ENCODE measurements around the gene MTHFD1L. TPM values are rescaled to one million over a fixed set of nuclear protein-coding genes. Genes with fewer than 3 reads are reported as not detected.

The MTHFD1L gene
- total RNA-seq, 1 donor from 2014 or later, result 107 TPM

DNA sequence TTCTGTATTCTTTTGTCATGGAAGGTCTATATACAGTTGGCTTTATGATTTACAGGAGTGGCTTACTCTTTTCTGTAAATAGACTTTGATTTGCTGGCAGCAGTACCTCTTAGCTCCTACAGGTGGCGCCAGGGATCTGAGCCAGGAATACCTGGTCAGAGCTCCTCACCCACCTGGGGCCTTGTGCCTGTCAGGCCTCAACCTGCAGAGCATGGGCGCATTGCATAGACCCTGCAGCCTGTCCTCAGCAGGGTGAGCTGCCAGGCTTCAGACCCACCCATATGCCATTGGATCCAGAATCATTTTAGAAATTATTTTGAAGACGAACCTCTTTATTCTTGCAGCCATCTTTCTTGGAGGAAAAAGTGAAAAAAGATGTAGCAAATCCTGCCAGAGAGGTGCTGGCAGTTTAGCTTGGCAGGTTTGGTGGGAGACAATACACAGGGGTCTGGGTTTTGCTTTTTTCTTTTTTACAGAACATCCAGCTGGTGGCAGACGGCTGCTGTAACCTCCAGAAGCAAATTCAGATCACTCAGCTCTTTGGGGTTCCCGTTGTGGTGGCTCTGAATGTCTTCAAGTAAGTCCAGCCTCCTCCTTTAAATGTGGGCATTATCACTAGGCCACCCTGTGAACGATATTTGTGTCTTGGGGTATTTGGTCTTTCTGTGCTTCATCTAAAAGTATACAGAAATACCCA is 149.1 kb downstream of the MTHFD1L start:
- Histone ChIP-seq H4K20me1 (ENCODE audit: insufficient read depth, low read length) (no peaks in the 10 kb centered on the region), H3K4me3 (ENCODE audit: insufficient read depth, low read depth, low read length) (no peak overlapping the region), H2AFZ (ENCODE audit: low read depth, low read length) (no peak overlapping the region), H3K9me3 (ENCODE audit: insufficient read depth, low read depth, low read length) (no peaks in the 10 kb centered on the region), H3K27me3 (ENCODE audit: insufficient read depth, low read length) (no peaks in the 10 kb centered on the region), H3K4me1 (ENCODE audit: insufficient read depth, low read length) (peaks cover 24% of the 10 kb centered on the region), H3K79me2 (ENCODE audit: insufficient read depth, low read length) (no peaks in the 10 kb centered on the region), H3K36me3 (ENCODE audit: insufficient read depth, low read length) (peaks cover 13% of the 10 kb centered on the region), H3K27ac (ENCODE audit: low read depth, low read length) (peak overlapping the region; percentile 3), H3K4me2 (ENCODE audit: low read length) (no peak overlapping the region), H3K9ac (ENCODE audit: low read length) (peak overlapping the region; percentile 21)
- no peaks in the 10 kb centered on the region for H3K9me3 Mint-ChIP-seq (ENCODE audit: unreplicated experiment)
- peaks cover 17% of the 10 kb centered on the region for H3K4me1 Mint-ChIP-seq (ENCODE audit: low read depth, unreplicated experiment)
- peaks cover 11% of the 10 kb centered on the region for H3K36me3 Mint-ChIP-seq (ENCODE audit: low read depth, unreplicated experiment)
- no peaks in the 10 kb centered on the region for H3K27me3 Mint-ChIP-seq (ENCODE audit: low read depth, unreplicated experiment)
- H3K4me3 Mint-ChIP-seq (ENCODE audit: unreplicated experiment), result no peak overlapping the region
- FAIRE-seq, result peak; percentile 50
- TF ChIP-seq, protein P1, sequence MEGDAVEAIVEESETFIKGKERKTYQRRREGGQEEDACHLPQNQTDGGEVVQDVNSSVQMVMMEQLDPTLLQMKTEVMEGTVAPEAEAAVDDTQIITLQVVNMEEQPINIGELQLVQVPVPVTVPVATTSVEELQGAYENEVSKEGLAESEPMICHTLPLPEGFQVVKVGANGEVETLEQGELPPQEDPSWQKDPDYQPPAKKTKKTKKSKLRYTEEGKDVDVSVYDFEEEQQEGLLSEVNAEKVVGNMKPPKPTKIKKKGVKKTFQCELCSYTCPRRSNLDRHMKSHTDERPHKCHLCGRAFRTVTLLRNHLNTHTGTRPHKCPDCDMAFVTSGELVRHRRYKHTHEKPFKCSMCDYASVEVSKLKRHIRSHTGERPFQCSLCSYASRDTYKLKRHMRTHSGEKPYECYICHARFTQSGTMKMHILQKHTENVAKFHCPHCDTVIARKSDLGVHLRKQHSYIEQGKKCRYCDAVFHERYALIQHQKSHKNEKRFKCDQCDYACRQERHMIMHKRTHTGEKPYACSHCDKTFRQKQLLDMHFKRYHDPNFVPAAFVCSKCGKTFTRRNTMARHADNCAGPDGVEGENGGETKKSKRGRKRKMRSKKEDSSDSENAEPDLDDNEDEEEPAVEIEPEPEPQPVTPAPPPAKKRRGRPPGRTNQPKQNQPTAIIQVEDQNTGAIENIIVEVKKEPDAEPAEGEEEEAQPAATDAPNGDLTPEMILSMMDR (IDR thresholded peaks at IDR 0.05; ENCODE audit: insufficient read depth, low read depth, low read length), result peak; percentile 98
- no peak for TF ChIP-seq EZH2 (IDR thresholded peaks at IDR 0.05; ENCODE audit: insufficient read depth, low read length)
- DNase-seq (ENCODE audit: low read depth), result no peak
- H3K27ac Mint-ChIP-seq (ENCODE audit: unreplicated experiment), result peak overlapping the region; percentile 80

DNA sequence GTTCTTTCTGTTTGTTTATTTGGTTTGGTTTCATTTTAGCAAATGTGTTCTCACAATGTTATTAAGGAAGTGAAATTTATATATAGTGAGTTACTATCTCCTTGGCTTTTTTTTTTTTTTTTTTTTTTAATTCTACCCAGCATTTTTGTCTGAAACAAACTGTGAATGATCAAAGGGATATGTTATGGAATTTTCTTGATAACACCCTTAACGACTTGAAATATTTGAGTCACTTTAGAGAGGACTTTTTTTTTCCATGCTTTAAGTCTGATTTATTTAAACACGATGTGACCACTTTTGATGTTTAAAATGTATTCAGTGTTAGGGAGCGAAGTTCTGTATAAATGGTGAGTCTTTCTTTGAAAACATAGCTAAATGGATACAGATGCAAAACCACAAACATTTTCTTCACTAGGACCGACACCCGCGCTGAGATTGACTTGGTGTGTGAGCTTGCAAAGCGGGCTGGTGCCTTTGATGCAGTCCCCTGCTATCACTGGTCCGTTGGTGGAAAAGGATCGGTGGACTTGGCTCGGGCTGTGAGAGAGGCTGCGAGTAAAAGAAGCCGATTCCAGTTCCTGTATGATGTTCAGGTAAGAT is 149.7 kb downstream of the MTHFD1L start:
- Histone ChIP-seq H2AFZ (ENCODE audit: low read depth, low read length) (no peak overlapping the region), H3K4me3 (ENCODE audit: insufficient read depth, low read depth, low read length) (no peak overlapping the region), H3K27ac (ENCODE audit: low read depth, low read length) (no peak overlapping the region), H3K9ac (ENCODE audit: low read length) (peak overlapping the region; percentile 21), H3K36me3 (ENCODE audit: insufficient read depth, low read length) (peaks cover 13% of the 10 kb centered on the region), H4K20me1 (ENCODE audit: insufficient read depth, low read length) (no peaks in the 10 kb centered on the region), H3K79me2 (ENCODE audit: insufficient read depth, low read length) (no peaks in the 10 kb centered on the region), H3K9me3 (ENCODE audit: insufficient read depth, low read depth, low read length) (no peaks in the 10 kb centered on the region), H3K4me1 (ENCODE audit: insufficient read depth, low read length) (peaks cover 28% of the 10 kb centered on the region), H3K27me3 (ENCODE audit: insufficient read depth, low read length) (no peaks in the 10 kb centered on the region), H3K4me2 (ENCODE audit: low read length) (no peak overlapping the region)
- Mint-ChIP-seq H3K4me1 (ENCODE audit: low read depth, unreplicated experiment) (peaks cover 17% of the 10 kb centered on the region), H3K36me3 (ENCODE audit: low read depth, unreplicated experiment) (peaks cover 11% of the 10 kb centered on the region), H3K4me3 (ENCODE audit: unreplicated experiment) (no peak overlapping the region), H3K9me3 (ENCODE audit: unreplicated experiment) (no peaks in the 10 kb centered on the region), H3K27ac (ENCODE audit: unreplicated experiment) (no peak overlapping the region), H3K27me3 (ENCODE audit: low read depth, unreplicated experiment) (no peaks in the 10 kb centered on the region)
- FAIRE-seq (no peak), DNase-seq (ENCODE audit: low read depth) (no peak)
- no peak for TF ChIP-seq EZH2 (IDR thresholded peaks at IDR 0.05; ENCODE audit: insufficient read depth, low read length)
- TF ChIP-seq, protein P1 (IDR thresholded peaks at IDR 0.05; ENCODE audit: insufficient read depth, low read depth, low read length), result no peak

DNA sequence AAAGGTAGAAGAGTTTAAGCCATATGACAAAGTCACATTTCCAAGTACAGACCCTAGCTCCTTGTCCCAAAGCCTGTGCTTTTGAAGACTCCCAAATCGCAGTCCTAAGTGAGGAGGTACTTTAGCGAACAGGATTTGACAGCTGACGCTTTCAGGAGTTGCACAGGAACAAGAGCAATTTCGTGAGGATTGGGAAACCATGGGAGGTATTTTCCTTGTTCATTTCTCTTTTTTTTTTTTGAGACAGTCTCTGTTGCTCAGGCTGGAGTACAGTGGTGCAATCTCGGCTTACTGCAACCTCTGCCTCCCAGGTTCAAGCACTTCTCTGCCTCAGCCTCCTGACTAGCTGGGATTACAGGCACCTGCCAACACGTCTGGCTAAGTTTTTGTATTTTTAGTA is 150.6 kb downstream of the MTHFD1L start:
- Histone ChIP-seq H3K9me3 (ENCODE audit: insufficient read depth, low read depth, low read length) (no peaks in the 10 kb centered on the region), H3K27me3 (ENCODE audit: insufficient read depth, low read length) (no peaks in the 10 kb centered on the region), H4K20me1 (ENCODE audit: insufficient read depth, low read length) (no peaks in the 10 kb centered on the region), H3K79me2 (ENCODE audit: insufficient read depth, low read length) (no peaks in the 10 kb centered on the region), H2AFZ (ENCODE audit: low read depth, low read length) (no peak overlapping the region), H3K36me3 (ENCODE audit: insufficient read depth, low read length) (peaks cover 13% of the 10 kb centered on the region), H3K4me1 (ENCODE audit: insufficient read depth, low read length) (peaks cover 28% of the 10 kb centered on the region), H3K4me3 (ENCODE audit: insufficient read depth, low read depth, low read length) (no peak overlapping the region), H3K4me2 (ENCODE audit: low read length) (no peak overlapping the region), H3K9ac (ENCODE audit: low read length) (no peak overlapping the region), H3K27ac (ENCODE audit: low read depth, low read length) (no peak overlapping the region)
- Mint-ChIP-seq H3K27me3 (ENCODE audit: low read depth, unreplicated experiment) (no peaks in the 10 kb centered on the region), H3K27ac (ENCODE audit: unreplicated experiment) (no peak overlapping the region), H3K4me1 (ENCODE audit: low read depth, unreplicated experiment) (peaks cover 20% of the 10 kb centered on the region), H3K36me3 (ENCODE audit: low read depth, unreplicated experiment) (peaks cover 16% of the 10 kb centered on the region), H3K4me3 (ENCODE audit: unreplicated experiment) (no peak overlapping the region), H3K9me3 (ENCODE audit: unreplicated experiment) (no peaks in the 10 kb centered on the region)
- DNase-seq (ENCODE audit: low read depth) (no peak), FAIRE-seq (no peak)
- TF ChIP-seq EZH2 (IDR thresholded peaks at IDR 0.05; ENCODE audit: insufficient read depth, low read length), result no peak
- TF ChIP-seq, protein P1 (IDR thresholded peaks at IDR 0.05; ENCODE audit: insufficient read depth, low read depth, low read length), result no peak

Data from astrocyte (in vitro differentiated cells and primary cell).